G401 (cell line): ENCODE data around the gene FPR2. TPM values are rescaled to one million over a fixed set of nuclear protein-coding genes. Genes with fewer than 3 reads are reported as not detected.
A peak's percentile ranks its signal among the peaks of the same experiment; 100 is the strongest.

Experiments used
- DNase-seq: peaks from one replicate; pipeline ENCODE4 v3.0.0-alpha.2; 2015; ENCODE audit warnings: low spot score
- in situ Hi-C: cut with HindIII; loops from 2 replicates; pipeline ENCODE4 v1.10.0; 2016; ENCODE audit warnings: low sequenced_read_pairs, mixed read lengths
- total RNA-seq: library from RNA; depleted of rRNA; stranded (reverse); fragments of >200 nt; shearing (Covaris generic); gene quantifications from 2 replicates; pipeline ENCODE4 v1.2.3, GENCODE V29; 2014; rRNA removed

FPR2 gene, protein sequence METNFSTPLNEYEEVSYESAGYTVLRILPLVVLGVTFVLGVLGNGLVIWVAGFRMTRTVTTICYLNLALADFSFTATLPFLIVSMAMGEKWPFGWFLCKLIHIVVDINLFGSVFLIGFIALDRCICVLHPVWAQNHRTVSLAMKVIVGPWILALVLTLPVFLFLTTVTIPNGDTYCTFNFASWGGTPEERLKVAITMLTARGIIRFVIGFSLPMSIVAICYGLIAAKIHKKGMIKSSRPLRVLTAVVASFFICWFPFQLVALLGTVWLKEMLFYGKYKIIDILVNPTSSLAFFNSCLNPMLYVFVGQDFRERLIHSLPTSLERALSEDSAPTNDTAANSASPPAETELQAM
- total RNA-seq, result not detected in 2 replicates

DNA sequence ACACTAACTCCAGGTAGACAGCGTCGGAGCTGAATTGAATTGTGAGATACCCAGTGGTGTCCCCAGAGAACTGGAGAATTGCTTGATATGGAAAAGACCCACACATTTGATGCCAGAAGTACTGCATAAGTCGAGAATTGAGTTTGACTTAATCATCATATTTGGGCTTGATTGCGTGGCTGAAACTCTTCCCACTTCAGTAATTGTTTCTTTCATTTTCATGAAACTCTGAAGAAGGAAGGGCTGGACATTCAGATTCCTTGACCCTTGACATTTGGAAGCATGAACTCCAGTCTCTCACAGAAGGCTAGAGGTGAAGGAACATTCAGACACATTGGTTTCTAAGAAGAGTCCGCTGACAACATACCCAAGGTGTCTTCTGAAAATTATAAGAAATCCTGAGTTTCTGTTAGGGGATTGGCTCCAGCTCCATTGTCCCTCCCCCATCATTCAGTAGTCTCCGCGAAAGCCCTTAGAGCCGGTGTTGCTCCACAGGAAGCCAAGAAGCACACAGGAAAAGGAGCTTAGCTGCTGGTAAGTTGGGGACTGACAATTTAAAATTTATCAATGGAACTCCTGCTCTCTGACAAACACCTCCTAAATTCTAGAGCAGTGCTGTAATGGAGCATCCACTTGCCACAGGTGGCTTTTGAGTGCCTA is at the start of gene FPR2:
FPR2 (plus strand) TSS at position 484 of the 660 bp plus-strand sequence. CDS start 7,479 bp downstream, outside the sequence.
- in situ Hi-C loops, result no loop called here
- no peak for DNase-seq

DNA sequence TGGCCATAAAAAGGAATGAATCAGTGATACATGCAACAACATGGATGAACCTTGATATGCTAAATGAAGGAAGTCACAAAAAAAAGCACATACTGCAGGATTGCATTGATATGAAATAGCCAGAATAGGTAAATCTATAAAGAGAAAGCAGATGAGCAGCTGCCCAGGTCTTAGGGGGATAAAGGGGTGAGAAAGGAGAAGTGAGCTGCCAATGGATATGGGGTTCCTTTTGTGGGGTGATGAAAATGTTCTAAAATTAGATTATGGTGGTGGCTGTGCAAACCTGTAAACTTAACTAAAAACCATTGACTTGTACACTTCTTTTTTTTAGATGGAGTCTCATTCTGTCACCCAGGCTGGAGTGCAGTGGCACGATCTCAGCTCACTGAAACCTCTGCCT is 49.3 kb upstream of the FPR2 start:
- in situ Hi-C loops, result no loop called here
- no peak for DNase-seq

DNA sequence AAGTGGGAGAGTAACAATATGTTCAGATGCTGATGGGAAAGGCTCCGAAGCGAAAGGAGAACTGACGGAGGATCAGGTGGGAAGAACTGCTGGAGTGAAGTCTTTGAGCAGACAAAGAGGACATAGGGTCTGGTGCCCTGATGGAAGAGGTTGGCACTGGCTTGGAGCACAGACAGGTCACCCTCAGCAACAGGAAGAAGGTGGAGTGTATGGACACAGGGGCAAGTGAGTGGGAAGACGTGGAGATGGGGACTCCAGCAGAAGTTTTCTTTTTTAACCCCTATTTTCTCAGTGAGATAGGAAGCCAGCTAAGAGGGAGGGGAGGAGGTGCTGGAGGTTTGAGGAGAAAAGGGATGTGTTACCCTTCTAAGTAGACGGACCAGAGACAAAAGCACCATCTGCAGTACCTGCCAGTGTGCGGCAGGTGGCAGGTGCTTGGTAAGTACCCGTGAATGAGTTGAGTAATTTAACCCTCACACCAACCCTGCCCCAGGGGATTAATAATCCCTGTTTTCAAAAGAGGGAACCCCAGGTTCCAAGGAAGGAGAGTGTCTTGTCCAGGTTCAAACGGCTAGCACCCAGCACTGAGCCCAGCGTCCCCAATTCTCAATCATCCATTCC is 48.4 kb upstream of the FPR2 start:
- in situ Hi-C loops, result no loop called here
- DNase-seq, result peak; percentile 22

DNA sequence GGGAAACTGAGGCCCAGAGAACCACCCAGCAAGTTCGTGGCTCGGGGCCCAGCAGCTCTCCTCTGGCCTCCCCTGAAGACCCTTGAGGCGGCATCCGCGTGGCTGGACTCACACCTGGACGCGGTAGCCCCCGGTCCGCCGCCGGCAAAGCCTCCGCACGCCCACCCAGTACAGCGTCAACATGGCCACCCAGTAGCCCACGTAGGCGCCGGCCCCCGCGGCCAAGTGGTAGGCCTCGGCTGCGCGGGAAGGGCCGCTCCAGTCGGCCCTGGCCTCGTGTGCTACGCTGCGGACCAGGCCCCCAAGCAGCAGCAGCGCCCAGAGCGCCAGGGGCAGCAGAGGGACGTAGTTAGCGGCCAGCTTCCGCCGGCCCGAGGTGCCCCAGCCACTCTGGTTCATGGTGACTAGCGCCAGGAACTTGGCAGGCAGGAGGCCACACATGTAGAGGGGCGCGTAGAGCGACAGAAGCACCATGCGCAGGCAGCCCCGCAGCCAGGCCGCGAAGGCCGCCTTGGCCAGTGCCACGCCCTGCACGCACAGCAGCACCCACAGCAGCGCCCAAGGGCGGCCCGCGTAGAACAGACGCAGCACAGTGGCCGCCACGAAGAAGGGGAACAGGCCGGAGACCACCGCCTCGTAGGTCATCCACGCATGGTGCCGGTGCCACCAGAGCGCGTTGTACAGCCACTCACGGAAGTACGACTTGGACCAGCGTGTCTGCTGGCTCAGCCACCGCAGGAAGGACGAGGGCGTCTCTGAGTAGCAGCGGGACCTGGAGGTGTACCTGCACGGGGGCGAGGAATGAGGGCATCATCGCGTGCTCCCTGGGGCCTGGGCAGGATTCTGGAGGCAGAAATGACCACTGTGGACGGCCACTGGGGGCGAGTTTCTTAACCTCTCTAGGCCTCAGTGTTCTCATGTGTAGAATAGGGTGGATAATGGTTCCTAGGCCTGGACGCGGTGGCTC is 47.4 kb upstream of the FPR2 start:
- in situ Hi-C loops, result no loop called here
- DNase-seq, result no peak

DNA sequence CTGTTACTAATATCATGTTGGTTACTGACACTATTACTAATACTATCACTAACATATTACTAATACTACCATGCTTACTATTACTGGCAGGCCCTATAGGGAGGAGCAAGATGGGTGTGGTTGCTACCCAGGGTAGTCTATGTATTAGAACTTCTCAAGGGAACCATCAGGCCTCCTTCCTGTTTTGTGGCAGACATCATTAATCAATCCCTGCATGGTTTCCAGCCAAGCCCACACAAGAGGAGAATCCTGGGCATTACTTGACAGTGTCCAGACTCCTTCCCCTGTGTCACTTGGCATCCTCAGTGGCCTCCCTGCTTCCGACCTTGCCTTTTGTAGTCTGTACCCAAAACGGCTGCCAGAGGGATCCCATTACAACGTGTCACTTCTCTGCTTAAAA is 46.1 kb upstream of the FPR2 start:
- in situ Hi-C loops, result no loop called here
- DNase-seq, result no peak

DNA sequence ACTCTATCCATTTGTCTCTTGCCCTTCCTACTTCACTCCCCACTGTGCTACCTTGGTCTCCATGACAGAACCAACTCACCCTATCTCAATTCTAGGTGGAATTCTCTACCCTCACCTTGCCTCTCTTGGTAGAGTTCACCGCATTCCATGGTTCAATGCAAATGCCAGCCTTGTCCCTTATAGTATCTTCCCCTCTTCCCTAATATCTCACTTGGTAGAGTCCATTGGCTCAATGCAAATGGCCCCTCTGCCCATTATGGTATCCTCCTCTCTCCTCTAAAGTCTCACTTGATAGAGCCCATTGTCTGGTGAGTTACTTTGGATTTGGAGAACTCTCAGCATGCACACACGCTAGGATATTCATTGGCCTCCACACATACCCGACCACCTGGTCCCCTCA is 45.1 kb upstream of the FPR2 start:
- in situ Hi-C loops, result no loop called here
- DNase-seq, result no peak

DNA sequence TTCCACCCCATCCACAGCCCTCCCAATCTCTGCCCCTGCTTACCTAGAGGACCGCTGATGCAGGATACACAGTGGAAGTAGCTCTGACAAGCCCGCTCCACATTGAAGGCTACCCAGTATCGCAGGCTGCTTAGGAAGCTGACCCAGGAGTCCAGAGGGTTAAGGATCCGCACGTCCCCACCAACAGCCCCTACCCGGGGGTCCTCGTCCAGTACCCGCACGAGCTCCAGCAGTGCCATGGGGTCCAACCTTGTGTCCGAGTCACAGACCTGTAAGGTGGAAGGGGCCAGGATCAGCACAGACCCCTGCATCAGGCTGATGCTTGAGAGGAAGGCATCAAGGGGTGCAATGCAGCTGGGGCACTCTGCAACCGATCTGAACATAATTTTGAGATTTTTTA is 44.1 kb upstream of the FPR2 start:
- no peak for DNase-seq
- in situ Hi-C loops, result no loop called here

DNA sequence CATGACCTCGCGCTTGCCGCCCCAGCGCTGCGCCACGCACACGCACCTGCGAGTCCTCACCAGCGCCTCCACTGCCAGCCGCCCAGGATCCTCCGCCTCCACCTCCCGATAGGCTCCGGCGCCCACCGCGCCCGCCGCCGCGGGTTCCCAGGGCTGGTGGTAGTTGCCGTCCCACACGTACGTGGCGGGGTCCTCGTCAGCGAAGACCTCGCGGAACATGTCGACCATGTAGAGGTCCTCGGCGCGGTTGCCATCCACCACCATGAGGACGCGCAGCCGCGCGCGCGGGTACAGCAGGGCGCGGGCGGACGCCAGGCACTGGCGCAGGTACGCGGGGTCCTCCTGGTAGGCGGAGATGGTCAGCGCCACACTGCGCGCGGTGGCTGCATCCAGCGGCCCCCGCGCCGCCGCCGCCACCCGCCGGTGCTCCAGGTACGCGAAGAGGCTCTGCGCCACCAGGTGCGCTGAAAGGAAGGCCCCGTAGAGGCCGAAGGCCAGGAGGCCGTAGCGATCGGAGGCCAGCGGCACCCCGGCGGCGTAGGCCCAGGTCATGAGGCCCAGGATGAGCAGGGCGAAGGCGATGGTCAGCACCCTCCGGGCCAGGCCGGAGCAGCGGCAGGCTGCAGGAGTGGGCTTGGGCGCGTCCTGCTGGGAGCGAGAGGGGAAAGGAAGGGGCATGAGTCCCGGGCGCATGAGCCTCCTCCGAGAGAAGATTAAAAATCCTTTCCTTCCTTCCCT is 41.6 kb upstream of the FPR2 start:
- in situ Hi-C loops, result no loop called here
- DNase-seq, result peak; percentile 55

DNA sequence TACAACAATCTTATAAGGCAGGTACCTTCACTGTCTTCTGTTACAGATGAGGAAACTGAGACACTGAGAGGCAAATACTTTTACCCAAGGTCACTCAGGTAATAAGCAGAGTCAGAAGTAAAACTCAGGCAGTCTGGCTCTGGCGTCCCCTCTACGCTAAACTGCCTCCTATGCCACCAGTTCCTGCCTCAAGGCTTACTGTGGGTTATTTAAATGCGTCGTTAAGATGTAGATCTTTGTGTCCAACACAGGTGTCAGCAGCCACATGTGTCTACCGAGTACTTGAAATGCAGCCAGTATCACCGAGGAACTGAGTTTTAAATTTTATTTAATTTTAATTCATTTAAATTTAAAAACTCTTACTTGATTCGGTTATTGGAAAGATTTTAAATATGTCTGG is 39.1 kb upstream of the FPR2 start:
- in situ Hi-C loops, result no loop called here
- DNase-seq, result no peak

DNA sequence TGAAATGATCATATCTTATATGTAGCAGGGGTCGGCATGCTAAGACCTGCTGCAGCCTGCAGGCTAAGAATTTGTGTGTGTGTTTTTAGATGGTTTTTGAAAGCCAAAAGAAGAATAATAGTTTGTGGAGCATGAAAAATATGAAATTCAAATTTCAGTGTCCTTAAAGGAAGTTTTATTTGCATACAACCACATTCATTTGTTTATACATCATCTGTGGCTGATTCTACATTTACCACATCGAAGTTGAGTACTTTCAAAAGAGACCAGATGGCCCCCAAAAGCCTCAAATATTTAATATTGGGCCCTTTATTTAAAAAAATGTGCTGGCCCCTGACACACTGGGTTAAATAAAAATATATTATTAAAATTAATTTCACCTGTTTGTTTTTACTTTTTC is 38.5 kb upstream of the FPR2 start:
- DNase-seq, result no peak
- in situ Hi-C loops, result no loop called here

DNA sequence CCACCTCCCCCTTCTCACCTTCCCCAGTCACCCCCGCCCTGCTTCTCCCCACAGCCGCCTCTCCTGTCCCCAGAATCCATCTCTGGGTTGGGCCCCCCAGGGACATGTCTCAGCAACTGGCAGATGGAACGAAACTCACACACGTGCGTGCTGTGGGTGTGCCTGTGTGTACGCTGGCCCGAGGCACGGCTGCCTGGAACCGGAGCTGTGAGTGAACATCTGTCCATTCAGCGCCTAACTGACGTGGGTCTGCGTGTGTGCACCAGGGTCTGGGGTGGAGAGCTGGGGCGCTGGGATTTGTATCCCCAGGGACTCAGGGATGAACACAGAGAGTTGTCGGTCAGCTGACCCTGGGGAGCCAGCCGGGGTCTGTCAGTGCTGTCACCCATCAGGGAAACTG is 36.4 kb upstream of the FPR2 start:
- in situ Hi-C loops, result no loop called here
- DNase-seq, result no peak

DNA sequence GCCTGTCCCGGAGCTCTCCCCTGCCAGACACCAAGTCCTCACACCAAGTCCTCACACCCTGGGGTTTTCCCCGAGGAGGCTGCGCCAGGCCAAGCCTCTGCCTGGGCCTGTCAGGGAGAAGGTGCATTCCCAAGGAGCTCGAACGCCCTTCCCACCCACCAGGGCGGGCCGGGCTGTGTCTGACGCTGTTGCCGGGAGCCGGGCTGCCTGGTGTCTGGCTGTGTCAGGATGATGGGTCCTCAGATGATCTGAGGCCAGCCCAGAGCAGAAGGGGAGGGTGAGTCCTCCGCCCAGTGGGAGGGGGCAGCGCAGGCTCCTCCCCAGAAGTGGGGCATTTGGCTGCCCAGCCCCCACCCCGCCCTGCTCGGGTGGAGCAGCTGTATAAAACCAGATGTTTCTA is 34.9 kb upstream of the FPR2 start:
- in situ Hi-C loops, result no loop called here
- no peak for DNase-seq

DNA sequence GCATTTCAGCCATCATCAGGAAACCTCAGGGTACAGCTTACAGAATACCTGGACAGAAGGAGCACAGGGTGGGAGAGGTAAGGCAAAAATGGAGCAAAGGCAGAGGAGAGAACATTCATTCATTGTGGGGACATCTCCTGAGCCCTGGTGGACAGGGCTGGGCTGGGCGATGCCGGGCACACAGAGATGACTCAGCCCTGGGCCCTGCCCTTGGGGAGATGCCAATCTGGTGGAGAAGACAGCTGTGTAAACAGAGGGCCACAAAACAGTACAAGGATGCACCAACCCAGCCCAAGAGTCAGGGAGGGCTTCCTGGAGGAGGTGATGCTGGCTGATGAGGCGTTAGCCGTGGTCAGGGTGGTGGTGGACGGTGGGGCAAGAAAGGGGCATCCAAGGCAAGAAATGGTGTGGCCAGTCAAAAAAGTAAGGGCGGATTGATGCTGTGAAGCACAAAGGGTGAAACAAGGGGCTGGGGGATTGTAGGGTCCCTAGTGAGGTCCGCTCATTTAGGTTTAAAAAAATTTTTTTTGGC is 33.6 kb upstream of the FPR2 start:
- in situ Hi-C loops, result no loop called here
- no peak for DNase-seq

DNA sequence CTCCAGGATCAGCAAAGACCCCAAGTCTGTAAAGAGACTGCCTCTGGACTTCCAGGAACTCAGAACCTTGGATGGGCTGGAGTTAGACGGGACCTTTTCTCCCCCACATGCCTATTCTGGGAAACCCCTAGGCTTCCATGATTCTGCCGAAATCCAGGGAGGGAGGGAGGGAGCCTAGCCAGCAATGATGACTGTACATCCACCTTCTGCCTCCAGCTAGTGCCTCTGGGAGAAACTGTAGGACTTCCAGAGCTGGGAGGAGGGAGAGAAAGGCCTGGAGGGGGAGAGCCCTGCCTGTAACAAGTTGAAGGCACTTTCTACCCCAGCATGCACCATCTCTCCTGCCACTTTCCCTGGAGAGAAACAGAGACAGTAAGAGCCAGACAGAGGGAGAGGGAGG is 31.2 kb upstream of the FPR2 start:
- DNase-seq, result no peak
- in situ Hi-C loops, result no loop called here

DNA sequence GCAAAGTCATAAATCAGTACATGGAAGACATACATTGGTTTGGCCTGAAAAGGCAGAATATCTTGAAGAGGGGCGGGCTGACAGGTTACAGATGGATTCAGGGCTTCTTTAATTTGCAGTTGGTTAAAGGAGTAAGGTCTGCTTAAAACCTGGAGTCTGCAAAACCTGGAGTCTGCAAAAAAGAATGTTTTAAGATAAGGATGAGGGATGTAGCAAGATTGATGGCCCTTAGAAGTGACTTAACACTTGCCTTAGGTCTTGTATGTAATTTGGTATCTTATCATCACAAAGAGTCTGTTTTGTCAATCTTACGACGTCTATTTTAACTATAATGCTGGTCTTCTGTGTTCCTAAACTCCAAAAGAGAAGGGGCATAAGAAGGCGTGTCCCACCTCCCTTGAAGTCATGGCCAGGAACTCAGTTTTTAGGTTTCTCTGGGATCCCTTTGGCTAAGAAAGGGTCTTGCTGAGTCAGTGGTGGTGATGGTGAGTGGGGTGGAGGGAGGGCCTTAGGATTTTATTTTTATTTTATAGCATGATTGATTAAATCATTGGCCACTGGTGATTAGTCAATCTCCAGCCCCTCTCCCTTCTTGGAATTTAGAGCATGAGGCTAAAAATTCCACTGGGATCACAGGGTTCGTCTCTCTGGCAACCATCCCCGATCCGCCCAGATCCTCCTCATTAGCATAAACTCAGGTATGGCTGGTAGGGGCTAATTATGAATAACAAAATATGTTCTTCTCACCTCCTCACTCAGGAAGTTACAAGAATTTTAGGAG is 27.0 kb upstream of the FPR2 start:
- in situ Hi-C loops, result no loop called here

DNA sequence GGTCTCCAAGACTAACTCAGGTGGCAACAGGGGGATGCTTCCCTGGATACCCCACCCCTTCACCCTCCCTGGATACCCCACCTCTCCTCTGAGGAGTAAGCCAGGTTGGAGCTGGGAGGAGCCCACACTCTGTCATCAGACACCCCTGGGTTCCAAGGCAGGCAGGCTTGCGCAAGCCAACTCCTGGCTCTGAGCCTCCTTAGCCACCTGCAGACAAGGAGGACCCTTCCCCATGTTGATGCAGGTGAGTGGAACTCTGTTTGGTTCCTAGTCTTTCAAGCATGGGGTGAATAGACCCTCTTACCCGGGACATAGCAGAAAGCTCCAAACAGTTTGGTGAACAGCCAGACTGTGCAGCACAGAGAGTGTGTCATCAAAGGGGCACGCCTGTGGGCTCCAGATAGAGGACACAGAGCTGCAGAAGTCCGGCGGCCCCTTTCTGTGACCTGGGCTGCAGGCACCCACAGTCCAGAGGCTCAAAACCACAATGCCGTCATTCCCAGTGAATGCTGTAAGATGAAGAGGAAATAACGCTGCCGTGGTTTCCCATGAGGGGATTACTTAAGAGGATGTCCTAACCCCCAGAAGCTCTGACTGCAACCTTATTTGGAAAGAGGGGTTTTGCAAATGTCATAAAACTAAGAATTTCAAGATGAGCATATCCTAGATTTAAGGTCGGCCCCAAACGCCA is 25.1 kb upstream of the FPR2 start:
- no peak for DNase-seq
- in situ Hi-C loops, result no loop called here

More for the DNA sequence above, 27.0 kb upstream of the FPR2 start:
- no peak for DNase-seq

DNA sequence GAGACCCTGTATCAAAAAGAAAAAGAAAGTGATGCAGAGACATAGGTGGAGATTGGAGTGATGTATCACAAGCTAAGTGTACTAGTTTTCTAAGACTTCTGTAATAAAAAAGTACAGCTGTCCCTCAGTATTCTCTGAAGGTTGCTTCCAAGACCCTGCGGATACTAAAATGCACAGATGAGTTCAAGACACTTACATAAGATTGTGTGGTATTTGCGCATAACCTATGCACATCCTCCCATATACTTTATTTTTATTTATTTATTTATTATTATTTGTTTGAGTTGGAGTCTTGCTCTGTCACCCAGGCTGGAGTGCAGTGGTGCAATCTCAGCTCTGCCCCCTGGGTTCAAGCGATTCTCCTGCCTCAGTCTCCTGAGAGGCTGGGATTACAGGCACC is 23.6 kb upstream of the FPR2 start:
- in situ Hi-C loops, result no loop called here
- no peak for DNase-seq
